Right ventricle myocardium superior (tissue), 1 donor: ENCODE data around the gene FRMPD1. TPM values are rescaled to one million over a fixed set of nuclear protein-coding genes. Genes with fewer than 3 reads are reported as not detected.

ENCODE experiments used
- ATAC-seq: fragments of 200-7000 bp; cut with Tn5 transposase; one replicate; pipeline ENCODE4 v1.9.1; 2020; ENCODE audit warnings: mild to moderate bottlenecking; ENCODE audit not compliant: poor library complexity
- DNase-seq: peaks from one replicate; pipeline ENCODE4 v3.0.0-alpha.2; 2020
- intact Hi-C: fragments of 100-400 bp; cut with DNase I; formaldehyde crosslinking; loops from one replicate; pipeline ENCODE4 v1.11.2; 2022
- total RNA-seq: library from RNA; stranded (reverse); fragmentation: NEBNext Ultra II Directional; extraction: Animal tissue kit (Norgen Biotek cat#: 25700); gene quantifications from one replicate; pipeline ENCODE4 v1.2.1, GENCODE V29; 2021
- donor health status: DM: no; HTN: yes; CAD: no; lungs with severe emphysema.

FRMPD1 gene
- total RNA-seq, 1 donor from 2014 or later, result 1.6 TPM

- intact Hi-C loops, result no loop called here
- DNase-seq (no peak), ATAC-seq (peak; percentile 92)
These were observed 17.4 kb downstream of the FRMPD1 start for GRCh38 chr9:37668116-37668601.

- ATAC-seq (no peak), DNase-seq (no peak)
- intact Hi-C loops, result no loop called here
These were observed 18.5 kb downstream of the FRMPD1 start for GRCh38 chr9:37669232-37669631.

DNA sequence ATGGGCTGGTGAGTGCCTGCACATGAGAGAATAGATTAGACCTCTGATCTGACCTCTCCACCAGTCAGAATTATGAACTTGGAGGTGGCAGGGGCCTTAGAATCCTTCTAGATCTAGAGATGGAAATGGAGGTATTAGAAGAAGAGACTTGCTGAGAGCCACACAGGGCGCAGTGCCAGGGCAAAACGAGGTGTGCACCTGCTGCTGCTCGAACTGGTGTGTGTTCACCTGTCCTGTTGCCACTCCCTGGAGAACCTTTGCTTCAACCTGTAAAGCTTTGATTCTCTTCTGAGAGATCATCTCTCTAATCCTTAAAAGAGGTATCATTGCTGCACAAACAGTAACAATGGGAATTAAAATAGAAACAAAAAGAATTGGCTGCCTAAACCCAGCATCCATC, 24.9 kb downstream of the FRMPD1 start:
- intact Hi-C loops, result no loop called here
- DNase-seq (no peak), ATAC-seq (no peak)

GRCh38 chr9:37676411-37676830, 25.7 kb downstream of the FRMPD1 start:
- intact Hi-C loops, result no loop called here
- peak; percentile 88 for ATAC-seq
- DNase-seq, result no peak

DNA sequence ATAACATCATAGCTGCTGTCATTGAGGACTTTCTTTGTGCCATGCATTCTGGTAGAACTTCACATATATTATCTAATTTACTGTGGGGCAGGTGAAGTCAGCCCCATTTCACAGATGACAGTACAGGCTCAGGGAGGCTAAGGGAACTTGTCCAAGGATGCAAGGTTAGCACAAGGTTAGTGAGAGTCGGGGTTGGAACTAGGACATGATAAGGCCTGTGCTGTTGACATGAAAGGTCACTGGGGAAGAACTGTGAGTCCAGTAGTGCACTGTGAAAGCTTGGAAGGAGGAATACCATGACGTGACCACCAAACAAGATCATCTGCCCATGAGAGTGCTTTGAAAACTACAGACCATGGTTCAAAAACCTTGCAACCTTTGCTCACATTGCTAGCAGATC, 26.7 kb downstream of the FRMPD1 start:
- ATAC-seq, result peak; percentile 83
- intact Hi-C loops, result no loop called here
- no peak for DNase-seq

GRCh38 chr9:37678789-37679273, 28.1 kb downstream of the FRMPD1 start:
- ATAC-seq, result peak; percentile 76
- intact Hi-C loops, result no loop called here
- DNase-seq, result no peak

GRCh38 chr9:37679649-37680402, 29.1 kb downstream of the FRMPD1 start:
- no peak for ATAC-seq
- DNase-seq, result no peak
- intact Hi-C loops, result no loop called here

- no peak for ATAC-seq
- no peak for DNase-seq
- intact Hi-C loops, result no loop called here
These were observed 32.2 kb downstream of the FRMPD1 start for GRCh38 chr9:37682951-37683350.

DNA sequence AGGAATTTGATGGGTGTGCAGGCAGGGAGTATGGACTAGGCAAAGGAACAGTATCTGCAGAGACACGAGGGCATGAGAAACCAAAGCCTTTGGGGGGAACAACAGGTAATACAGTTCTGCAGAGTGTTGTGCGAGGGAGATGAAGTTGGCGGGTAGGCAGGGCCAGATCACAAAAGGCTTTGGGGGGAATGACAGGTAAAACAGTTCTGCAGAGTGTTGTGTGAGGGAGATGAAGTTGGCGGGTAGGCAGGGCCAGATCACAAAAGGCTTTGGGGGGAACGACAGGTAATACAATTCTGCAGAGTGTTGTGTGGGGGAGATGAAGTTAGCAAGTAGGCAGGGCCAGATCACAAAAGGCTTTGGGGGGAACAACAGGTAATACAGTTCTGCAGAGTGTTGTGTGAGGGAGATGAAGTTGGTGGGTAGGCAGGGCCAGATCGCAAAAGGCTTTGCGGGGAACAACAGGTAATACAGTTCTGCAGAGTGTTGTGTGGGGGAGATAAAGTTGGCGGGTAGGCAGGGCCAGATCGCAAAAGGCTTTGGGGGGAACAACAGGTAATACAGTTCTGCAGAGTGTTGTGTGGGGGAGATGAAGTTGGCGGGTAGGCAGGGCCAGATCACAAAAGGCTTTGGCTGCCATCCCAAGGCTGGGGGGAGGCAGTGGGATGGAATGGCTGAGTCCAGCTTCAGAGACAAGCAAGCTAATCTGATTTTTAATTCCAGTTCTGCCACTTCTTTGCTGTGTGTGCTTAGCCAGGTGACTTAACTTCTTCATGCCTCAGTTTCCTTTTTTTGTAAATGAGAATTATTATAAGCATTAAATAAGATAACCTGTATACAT, 33.0 kb downstream of the FRMPD1 start:
- ATAC-seq (no peak), DNase-seq (no peak)
- intact Hi-C loops, result no loop called here

DNA sequence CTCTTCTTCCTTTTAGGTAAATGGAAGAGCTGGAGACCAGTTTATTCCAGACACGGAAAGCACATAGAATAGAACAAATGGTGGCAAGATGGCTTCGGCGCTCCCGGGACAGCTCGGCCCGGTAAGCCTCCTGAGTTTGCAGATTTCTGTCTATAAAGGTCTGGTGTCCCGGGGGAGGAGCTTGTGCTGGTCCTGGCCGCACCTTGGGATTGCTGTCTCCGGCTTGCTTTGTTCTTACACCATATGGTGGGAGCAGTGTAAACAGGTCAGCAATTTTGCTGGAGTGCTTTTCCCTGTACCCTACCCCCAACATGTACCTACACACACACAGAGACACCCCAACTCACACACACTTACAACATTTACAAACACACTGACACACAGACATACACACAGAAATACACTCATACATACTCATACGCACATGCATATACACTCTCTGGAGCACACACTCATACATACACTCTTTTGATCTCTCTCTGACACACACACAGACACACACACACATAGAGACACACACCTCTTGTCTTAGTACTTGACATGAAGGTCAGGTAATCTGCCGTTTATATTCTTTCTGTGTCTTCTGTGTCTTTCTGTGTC, 42.0 kb downstream of the FRMPD1 start:
- ATAC-seq (no peak), DNase-seq (no peak)
- intact Hi-C loops, result loop anchor here (10.0 kb wide), 1 partner anchor 52 kb away; no protein-coding TSS in a partner anchor

- intact Hi-C loops, result loop anchor here (10.0 kb wide), 1 partner anchor 52 kb away; no protein-coding TSS in a partner anchor
- no peak for DNase-seq
- ATAC-seq, result no peak
These were observed 42.5 kb downstream of the FRMPD1 start for GRCh38 chr9:37693260-37693659.

GRCh38 chr9:37694355-37694754, 43.6 kb downstream of the FRMPD1 start:
- DNase-seq (no peak), ATAC-seq (no peak)
- intact Hi-C loops, result loop anchor here (10.0 kb wide), 1 partner anchor 50 kb away; no protein-coding TSS in a partner anchor

GRCh38 chr9:37696528-37696927, 45.8 kb downstream of the FRMPD1 start:
- ATAC-seq (no peak), DNase-seq (no peak)
- intact Hi-C loops, result loop anchor here (10.0 kb wide), 1 partner anchor 48 kb away; no protein-coding TSS in a partner anchor

- intact Hi-C loops, result no loop called here
- DNase-seq (no peak), ATAC-seq (no peak)
These were observed 49.4 kb downstream of the FRMPD1 start for GRCh38 chr9:37700131-37700530.

DNA sequence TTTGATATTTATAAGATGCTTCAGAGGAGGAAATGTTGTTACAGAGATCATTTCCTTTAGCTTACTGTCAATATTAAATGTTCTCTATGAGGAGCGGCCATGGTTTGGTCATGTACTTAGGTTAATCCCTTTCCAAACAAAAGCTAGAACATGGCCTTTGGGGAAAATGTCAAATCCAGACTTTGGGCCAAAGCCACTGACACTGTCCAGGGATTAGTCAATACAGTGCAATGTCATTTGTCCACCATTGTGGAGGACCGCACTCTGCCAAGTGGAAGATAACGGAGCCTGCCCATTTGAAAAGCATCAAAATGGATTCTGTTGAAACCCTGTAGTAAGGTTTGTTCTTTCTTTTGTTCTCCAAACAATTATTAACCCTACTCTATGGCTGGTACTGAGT, 50.1 kb downstream of the FRMPD1 start:
- no peak for ATAC-seq
- no peak for DNase-seq
- intact Hi-C loops, result no loop called here

GRCh38 chr9:37705787-37706186, 55.0 kb downstream of the FRMPD1 start:
- ATAC-seq, result no peak
- intact Hi-C loops, result no loop called here

GRCh38 chr9:37706290-37706689, 55.5 kb downstream of the FRMPD1 start:
- intact Hi-C loops, result no loop called here
- ATAC-seq, result no peak

More at GRCh38 chr9:37705787-37706186, 55.0 kb downstream of the FRMPD1 start:
- DNase-seq, result no peak

GRCh38 chr9:37707748-37708147, 57.0 kb downstream of the FRMPD1 start:
- ATAC-seq, result no peak
- no peak for DNase-seq
- intact Hi-C loops, result no loop called here

More at GRCh38 chr9:37706290-37706689, 55.5 kb downstream of the FRMPD1 start:
- DNase-seq, result no peak

DNA sequence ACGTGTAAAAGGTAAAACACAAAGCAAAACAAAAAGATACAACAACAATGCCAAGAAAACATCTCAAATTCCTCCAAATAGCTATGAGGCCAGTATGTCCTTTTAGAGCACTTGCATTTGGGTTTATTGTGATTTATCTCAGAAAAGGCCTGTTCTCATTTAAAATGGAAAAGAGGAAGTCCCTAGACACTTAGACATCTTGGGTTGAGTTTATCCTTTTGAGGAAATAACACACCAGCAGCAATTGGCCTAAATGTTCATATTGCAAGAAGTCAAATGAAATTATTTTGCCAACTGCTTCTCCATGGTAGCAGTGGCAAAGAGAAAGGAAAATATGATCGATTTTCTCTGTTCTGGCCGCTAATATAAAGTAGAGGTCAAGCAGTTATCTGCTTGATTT, 59.3 kb downstream of the FRMPD1 start:
- DNase-seq (no peak), ATAC-seq (no peak)
- intact Hi-C loops, result no loop called here
